Ecto neural progenitor cell (in vitro differentiated cells): ENCODE measurements around the gene CELA1.
"Not testable (repeated sequence)": the region's sequence is repeated elsewhere in the genome, so short reads cannot be mapped to it uniquely, and the experiment has no call there.

Source experiments
- DNase-seq: peaks from one replicate; pipeline ENCODE4 v3.0.0-alpha.2; 2018; ENCODE audit warnings: low spot score

The CELA1 gene

DNA sequence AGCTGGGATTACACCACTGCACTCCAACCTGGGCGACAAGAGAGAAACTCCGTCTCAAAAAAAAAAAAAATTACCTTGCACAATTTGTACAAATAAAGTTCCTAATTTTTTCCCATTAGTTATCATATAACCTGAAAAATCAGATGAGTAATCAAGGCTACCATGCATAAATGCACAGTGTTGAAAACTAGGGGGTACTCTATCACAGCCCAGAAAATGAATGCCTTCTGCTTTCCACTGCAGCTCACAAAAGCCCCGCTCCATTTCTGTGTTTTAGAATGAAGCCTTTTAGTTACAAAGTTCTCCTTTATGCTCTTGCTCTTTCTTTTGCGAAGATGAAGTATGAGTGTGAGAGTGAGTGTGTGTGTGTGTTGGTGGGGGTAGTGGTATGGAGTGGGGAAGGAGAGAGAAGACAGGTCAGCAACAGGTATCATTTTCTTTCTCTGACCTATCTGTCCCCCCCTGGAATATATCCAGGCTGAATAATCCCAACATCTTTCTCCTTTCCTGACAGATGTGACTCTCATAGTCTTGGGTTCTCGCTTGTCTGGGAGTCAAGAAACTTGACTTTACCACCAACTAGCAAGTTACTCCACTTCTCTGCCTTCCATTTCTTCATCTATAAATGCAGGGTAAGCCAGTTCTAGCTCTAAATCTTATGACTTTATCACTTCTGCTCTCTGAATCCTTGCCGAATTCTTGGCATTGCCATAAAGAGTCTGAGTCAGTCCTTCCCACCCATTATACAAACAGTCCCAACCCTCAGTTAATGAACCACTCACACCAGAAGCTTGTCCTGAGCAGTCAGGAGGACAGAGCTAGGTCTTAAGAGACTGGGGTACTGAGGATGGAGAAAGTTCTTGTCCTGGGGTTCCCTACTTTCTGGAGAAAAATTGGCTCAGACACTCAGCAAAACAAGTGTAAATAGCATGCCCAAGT is 38.6 kb downstream of the CELA1 start:
- DNase-seq, result no peak

DNA sequence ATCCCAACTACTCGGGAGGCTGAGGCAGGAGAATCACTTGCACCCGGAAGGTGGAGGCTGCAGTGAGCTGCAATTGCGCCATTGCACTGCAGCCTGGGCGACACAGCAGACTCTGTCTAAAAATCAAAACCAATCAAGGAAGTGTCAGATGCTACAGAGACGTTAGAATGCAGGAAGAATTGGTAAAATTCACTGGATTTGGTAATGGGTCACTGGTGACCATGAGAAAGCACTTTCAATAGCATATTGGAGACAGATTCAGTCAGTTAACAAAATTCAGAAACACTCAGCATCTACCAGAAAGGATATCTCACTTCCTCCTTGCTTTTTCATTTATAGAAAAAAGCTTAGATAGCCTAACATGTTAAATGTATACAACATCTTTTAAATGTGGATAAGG is 40.0 kb downstream of the CELA1 start:
- DNase-seq, result no peak

- DNase-seq, result not testable (repeated sequence)
Observed at GRCh38 chr12:51300768-51301167, 45.7 kb downstream of the CELA1 start.

DNA sequence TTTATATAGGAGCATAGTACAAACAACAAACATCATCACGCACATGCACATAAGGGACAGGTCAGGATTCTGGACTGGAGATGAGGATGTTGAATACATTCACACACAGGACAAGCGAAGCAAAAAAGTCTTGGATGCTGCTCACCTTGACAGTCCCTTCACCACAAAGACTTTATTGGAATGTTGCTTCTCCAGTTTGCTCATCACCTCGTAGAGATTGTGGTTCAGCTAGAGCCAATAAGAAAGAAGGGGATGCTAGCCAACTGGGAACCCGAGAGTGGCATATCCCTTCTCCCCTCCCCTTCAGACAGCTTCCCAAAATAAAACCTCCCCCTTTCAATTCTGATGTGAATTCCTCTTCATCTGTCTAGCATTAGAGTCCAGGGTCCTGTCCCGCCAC is 50.8 kb downstream of the CELA1 start:
- no peak for DNase-seq

- DNase-seq, result not testable (repeated sequence)
Observed at GRCh38 chr12:51294097-51294496, 52.4 kb downstream of the CELA1 start.

GRCh38 chr12:51293696-51294095 is 52.8 kb downstream of the CELA1 start:
- DNase-seq, result no peak

GRCh38 chr12:51291603-51292513 is 54.6 kb downstream of the CELA1 start:
- DNase-seq, result not testable (repeated sequence)

DNA sequence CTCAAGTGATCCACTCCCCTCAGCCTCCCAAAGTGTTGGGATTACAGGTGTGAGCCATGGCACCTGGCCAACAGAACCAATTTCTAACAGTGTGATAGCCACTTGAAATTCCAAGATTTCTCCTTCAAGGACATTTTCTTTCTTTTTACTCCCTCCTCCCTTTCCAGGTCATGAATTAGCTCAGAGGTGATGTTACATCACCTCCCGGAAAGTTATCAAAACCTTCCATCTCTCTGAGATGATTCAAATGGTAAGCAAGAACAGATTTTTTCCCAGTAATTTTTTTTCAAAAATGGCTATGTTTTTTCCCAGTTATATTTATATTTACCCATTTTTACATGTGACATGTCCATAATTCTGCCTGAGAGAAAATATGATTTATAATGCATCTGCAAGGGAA is 60.6 kb downstream of the CELA1 start:
- DNase-seq, result no peak

- no peak for DNase-seq
Observed at GRCh38 chr12:51281202-51281924, 65.1 kb downstream of the CELA1 start.
